ENCODE data around the gene FNDC5. TPM values are rescaled to one million over a fixed set of nuclear protein-coding genes. Genes with fewer than 3 reads are reported as not detected.

The FNDC5 gene
- total and polyA plus RNA-seq, 2 of the 13 experiments (the other 11 are each of a cell fraction or from before 2014, with no cell fraction given): 1.4 to 3.1 TPM

- WGBS (ENCODE audit: low lambda C conversion rate): 94% methylated on average over 2 of the region's 2 CpGs
- no peak for FAIRE-seq
- CTCF ChIA-PET (ENCODE audit: low intra/inter-chr PET ratio, low total read pairs): no interaction called here
Observed at GRCh38 chr1:32858136-32858535, 12.6 kb downstream of the FNDC5 start.

GRCh38 chr1:32855861-32856617, 14.7 kb downstream of the FNDC5 start:
- ChIA-PET POLR2A (no interaction called here), CTCF (ENCODE audit: low intra/inter-chr PET ratio, low total read pairs) (no interaction called here)
- no peak overlapping the region for H3K27ac ChIP-seq (ENCODE audit: extremely low read length, insufficient read depth, low read length)
- no peaks in the 10 kb centered on the region for H3K79me2 ChIP-seq (ENCODE audit: insufficient read depth, low read length)
- 96% methylated on average over 13 of the region's 13 CpGs for WGBS (ENCODE audit: low lambda C conversion rate)
- H3K27me3 ChIP-seq (ENCODE audit: control insufficient read depth in 1 of 2, insufficient read depth in 2 of 2, low read length in 2 of 2): no peaks in the 10 kb centered on the region
- peaks cover 8% of the 10 kb centered on the region; the same call in 1 of the 2 replicates for H3K4me1 ChIP-seq (ENCODE audit: insufficient read depth, low read length)
- H3K9ac ChIP-seq (ENCODE audit: insufficient read depth, low read depth, low read length): no peak overlapping the region
- no peaks in the 10 kb centered on the region for H4K20me1 ChIP-seq (ENCODE audit: insufficient read depth, low read length)
- ATAC-seq (no peak), DNase-seq (ENCODE audit: low spot score) (no peak), FAIRE-seq (no peak)
- intact Hi-C loops (cut with micrococcal nuclease; ENCODE audit: unreplicated experiment): no loop called here
- H3K36me3 ChIP-seq (replicated peaks in 1 of 2; ENCODE audit: control insufficient read depth in 1 of 2, insufficient read depth in 2 of 2, low read length in 2 of 2): peaks cover 1 to 41% of the 10 kb centered on the region in 2 experiments; a peak in 4 of 5 replicates
- no peak overlapping the region for H2AFZ ChIP-seq (ENCODE audit: low read length)
- in situ Hi-C loops (cut with HindIII; ENCODE audit: extremely low pct_ligation_motif_present, low pct_unique_long_range_greater_than_20kb): no loop called here
- H3K4me3 ChIP-seq (replicated peaks in 1 of 3; ENCODE audit: insufficient read depth in 1 of 3, low read depth in 2 of 3, low read length in 3 of 3): no peak overlapping the region
- BruUV-seq (replicated peaks): no TSS peak
- H3K4me2 ChIP-seq (ENCODE audit: low read depth, low read length): no peak overlapping the region
- no peaks in the 10 kb centered on the region for H3K9me3 ChIP-seq (ENCODE audit: low read length)
- TF ChIP-seq TGIF2 (CRISPR knock-in tag; IDR thresholded peaks at IDR 0.05) (no peak), ZNF7 (CRISPR knock-in tag; IDR thresholded peaks at IDR 0.05) (no peak), HOMEZ (CRISPR knock-in tag; IDR thresholded peaks at IDR 0.05; ENCODE audit: low read depth) (no peak), MTF1 (CRISPR knock-in tag; IDR thresholded peaks at IDR 0.05) (no peak), DNMT1 (CRISPR knock-in tag; IDR thresholded peaks at IDR 0.05) (no peak), IRF2 (CRISPR knock-in tag; IDR thresholded peaks at IDR 0.05) (no peak), RAD51 (IDR thresholded peaks at IDR 0.05; ENCODE audit: borderline replicate concordance) (no peak), ZNF446 (CRISPR knock-in tag; IDR thresholded peaks at IDR 0.05) (no peak), MEIS1 (CRISPR knock-in tag; IDR thresholded peaks at IDR 0.05; ENCODE audit: borderline replicate concordance) (no peak), ZNF496 (CRISPR knock-in tag; IDR thresholded peaks at IDR 0.05; ENCODE audit: insufficient replicate concordance) (no peak), ZNF354B (CRISPR knock-in tag; IDR thresholded peaks at IDR 0.05) (no peak), NPAS2 (CRISPR knock-in tag; IDR thresholded peaks at IDR 0.05; ENCODE audit: borderline replicate concordance) (no peak)

More at GRCh38 chr1:32858136-32858535, 12.6 kb downstream of the FNDC5 start:
- H3K27ac ChIP-seq (ENCODE audit: extremely low read length, insufficient read depth, low read length): no peak overlapping the region
- H3K9me3 ChIP-seq (ENCODE audit: low read length): no peaks in the 10 kb centered on the region
- ATAC-seq (no peak), DNase-seq (ENCODE audit: low spot score) (no peak)
- H2AFZ ChIP-seq (ENCODE audit: low read length): no peak overlapping the region
- no TSS peak for BruUV-seq (replicated peaks)
- H3K36me3 ChIP-seq (replicated peaks in 1 of 2; ENCODE audit: control insufficient read depth in 1 of 2, insufficient read depth in 2 of 2, low read length in 2 of 2): peaks cover 1 to 36% of the 10 kb centered on the region in 2 experiments; a peak in 3 of 5 replicates
- no peak overlapping the region for H3K4me2 ChIP-seq (ENCODE audit: low read depth, low read length)
- H3K4me1 ChIP-seq (ENCODE audit: insufficient read depth, low read length): peaks cover 8% of the 10 kb centered on the region; the same call in 1 of the 2 replicates
- in situ Hi-C loops (cut with HindIII; ENCODE audit: extremely low pct_ligation_motif_present, low pct_unique_long_range_greater_than_20kb) (no loop called here), intact Hi-C loops (cut with micrococcal nuclease; ENCODE audit: unreplicated experiment) (no loop called here)
- H3K9ac ChIP-seq (ENCODE audit: insufficient read depth, low read depth, low read length): no peak overlapping the region
- no peak overlapping the region for H3K4me3 ChIP-seq (replicated peaks in 1 of 3; ENCODE audit: insufficient read depth in 1 of 3, low read depth in 2 of 3, low read length in 3 of 3)
- POLR2A ChIA-PET: no interaction called here
- no peaks in the 10 kb centered on the region for H3K27me3 ChIP-seq (ENCODE audit: control insufficient read depth in 1 of 2, insufficient read depth in 2 of 2, low read length in 2 of 2)
- no peaks in the 10 kb centered on the region for H4K20me1 ChIP-seq (ENCODE audit: insufficient read depth, low read length)
- H3K79me2 ChIP-seq (ENCODE audit: insufficient read depth, low read length): no peaks in the 10 kb centered on the region
- TF ChIP-seq NCOA1 (CRISPR knock-in tag; IDR thresholded peaks at IDR 0.05) (no peak), PHF20 (CRISPR knock-in tag; IDR thresholded peaks at IDR 0.05) (no peak), ZZZ3 (CRISPR knock-in tag; IDR thresholded peaks at IDR 0.05; ENCODE audit: borderline replicate concordance) (no peak), ZUFSP (CRISPR knock-in tag; IDR thresholded peaks at IDR 0.05; ENCODE audit: borderline replicate concordance) (no peak), CENPX (CRISPR knock-in tag; IDR thresholded peaks at IDR 0.05) (no peak)
